Thyroid gland (tissue), 4 donors: ENCODE results near the gene CD80.

ENCODE experiments used
- CTCF ChIP-seq, 6 experiments: fragments of 200-600 bp in 3 of 6; fragments of 450-650 bp in 3 of 6; sonication (generic) in 3 of 6; IDR thresholded peaks; one replicate each; pipeline ENCODE4 v1.5.1; 2016 to 2019; ENCODE audit warnings: antibody characterized with exemption in 6 of 6, mild to moderate bottlenecking in 2 of 6, inconsistent platforms in 1 of 6, moderate library complexity in 1 of 6
- POLR2A ChIP-seq, 2 donors: fragments of 450-650 bp; IDR thresholded peaks; one replicate each; pipeline ENCODE4 v1.6.1; 2017; ENCODE audit warnings: antibody characterized with exemption in 2 of 2, mild to moderate bottlenecking in 2 of 2, moderate library complexity in 1 of 2

DNA sequence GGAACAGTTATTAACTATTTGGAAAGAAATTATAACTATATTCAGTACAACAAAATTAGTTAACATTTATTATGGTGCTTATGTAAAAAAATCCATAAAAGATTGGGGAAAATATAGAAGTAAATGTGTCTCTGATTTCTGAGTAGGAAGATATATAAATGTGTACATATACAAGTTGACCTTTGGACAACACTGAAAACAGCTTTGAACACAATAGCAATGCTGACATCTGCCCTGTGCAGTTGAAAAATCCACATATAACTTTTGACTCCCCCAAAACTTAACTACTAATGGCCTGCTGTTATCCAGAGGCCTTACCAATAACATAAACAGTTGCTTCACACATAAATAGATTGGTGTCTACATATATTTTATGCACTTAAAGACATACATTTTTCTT lies 48.7 kb downstream of the CD80 start:
- TF ChIP-seq CTCF (IDR thresholded peaks at IDR 0.05) (no peak), POLR2A (IDR thresholded peaks at IDR 0.05) (no peak)
